ENCODE results near the gene UBL4B. TPM values are rescaled to one million over a fixed set of nuclear protein-coding genes. Genes with fewer than 3 reads are reported as not detected.

UBL4B gene
- total RNA-seq, 6 experiments from 2014 or later = not detected

DNA sequence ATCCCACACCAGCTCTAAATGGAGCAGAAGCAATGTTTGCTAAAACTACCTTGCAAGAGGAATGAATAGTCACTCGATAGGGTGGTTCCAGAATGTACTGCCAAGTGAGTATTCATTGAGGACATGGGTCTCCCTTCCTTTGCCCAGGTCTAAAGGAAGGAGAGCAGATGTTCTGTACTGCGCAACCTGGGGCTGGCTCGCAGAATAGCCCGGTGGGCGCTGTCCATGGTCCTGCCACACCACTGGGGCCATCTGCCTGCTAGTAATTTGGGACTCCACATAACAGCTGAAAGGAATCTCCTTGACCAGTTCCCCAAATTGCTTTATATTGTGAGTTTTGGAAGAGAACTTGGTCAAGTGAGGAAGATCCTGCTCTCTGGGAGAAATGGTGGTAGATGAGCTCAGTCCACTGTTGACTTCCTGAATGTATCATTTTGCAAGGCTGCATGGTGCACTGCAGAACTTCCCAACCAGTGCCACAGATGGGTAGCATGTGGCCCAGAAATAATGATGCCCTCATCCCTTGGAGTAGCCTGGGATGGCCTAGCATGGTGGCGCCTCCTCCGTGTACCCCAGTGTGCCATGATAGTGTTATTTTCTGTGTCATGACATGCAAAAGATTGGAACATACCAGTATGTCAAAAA is 43.8 kb downstream of the UBL4B start:
- TF ChIP-seq POLR2A (IDR thresholded peaks at IDR 0.05) = no peak
- TF ChIP-seq, protein P1, sequence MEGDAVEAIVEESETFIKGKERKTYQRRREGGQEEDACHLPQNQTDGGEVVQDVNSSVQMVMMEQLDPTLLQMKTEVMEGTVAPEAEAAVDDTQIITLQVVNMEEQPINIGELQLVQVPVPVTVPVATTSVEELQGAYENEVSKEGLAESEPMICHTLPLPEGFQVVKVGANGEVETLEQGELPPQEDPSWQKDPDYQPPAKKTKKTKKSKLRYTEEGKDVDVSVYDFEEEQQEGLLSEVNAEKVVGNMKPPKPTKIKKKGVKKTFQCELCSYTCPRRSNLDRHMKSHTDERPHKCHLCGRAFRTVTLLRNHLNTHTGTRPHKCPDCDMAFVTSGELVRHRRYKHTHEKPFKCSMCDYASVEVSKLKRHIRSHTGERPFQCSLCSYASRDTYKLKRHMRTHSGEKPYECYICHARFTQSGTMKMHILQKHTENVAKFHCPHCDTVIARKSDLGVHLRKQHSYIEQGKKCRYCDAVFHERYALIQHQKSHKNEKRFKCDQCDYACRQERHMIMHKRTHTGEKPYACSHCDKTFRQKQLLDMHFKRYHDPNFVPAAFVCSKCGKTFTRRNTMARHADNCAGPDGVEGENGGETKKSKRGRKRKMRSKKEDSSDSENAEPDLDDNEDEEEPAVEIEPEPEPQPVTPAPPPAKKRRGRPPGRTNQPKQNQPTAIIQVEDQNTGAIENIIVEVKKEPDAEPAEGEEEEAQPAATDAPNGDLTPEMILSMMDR (IDR thresholded peaks at IDR 0.05) = no peak
- DNase-seq (peak; percentile 50 to 70 (median 61)), ATAC-seq (peak; percentile 63 to 88 (median 82))
- no peaks in the 10 kb centered on the region for H3K4me1 ChIP-seq
- H3K27me3 ChIP-seq = no peaks in the 10 kb centered on the region
- WGBS (ENCODE audit: insufficient coverage, low coverage, low lambda C conversion rate, missing lambda C conversion rate) = 8% methylated on average over 5 of the region's 7 CpGs
- no peak overlapping the region for H3K27ac ChIP-seq
- H3K36me3 ChIP-seq = no peaks in the 10 kb centered on the region
- H3K4me3 ChIP-seq = no peak overlapping the region
- no peaks in the 10 kb centered on the region for H3K9me3 ChIP-seq
- intact Hi-C loops (cut with DNase I) = no loop called here

DNA sequence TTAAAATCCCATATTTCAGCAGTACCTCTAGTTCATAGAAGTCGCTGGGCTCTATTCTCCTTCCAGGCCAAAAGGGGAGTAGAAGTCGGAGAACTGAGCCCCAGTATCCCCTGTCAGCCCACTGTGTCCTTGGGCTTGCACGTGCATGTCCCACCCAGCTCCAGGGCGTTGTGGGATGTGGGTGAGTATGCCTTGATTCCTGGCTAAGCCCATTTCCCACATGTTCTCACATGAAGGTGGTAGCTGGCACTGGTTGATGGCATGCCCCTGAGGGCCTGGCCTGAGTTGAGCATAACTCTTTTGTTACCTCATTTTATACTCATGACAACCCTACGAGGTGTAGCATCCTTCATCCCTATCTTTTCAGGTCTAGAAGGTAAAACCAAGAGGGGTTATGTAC is 46.0 kb downstream of the UBL4B start:
- Histone ChIP-seq H3K36me3 (no peaks in the 10 kb centered on the region), H3K4me1 (no peaks in the 10 kb centered on the region), H3K9me3 (no peaks in the 10 kb centered on the region), H3K27ac (no peak overlapping the region), H3K4me3 (no peak overlapping the region), H3K27me3 (no peaks in the 10 kb centered on the region)
- intact Hi-C loops (cut with DNase I) = no loop called here
- 52% methylated on average over 4 of the region's 5 CpGs for WGBS (ENCODE audit: insufficient coverage, low coverage, low lambda C conversion rate, missing lambda C conversion rate)
- TF ChIP-seq POLR2A (IDR thresholded peaks at IDR 0.05) = no peak
- TF ChIP-seq, protein P1 (IDR thresholded peaks at IDR 0.05) = no peak
- no peak for ATAC-seq
- no peak for DNase-seq

DNA sequence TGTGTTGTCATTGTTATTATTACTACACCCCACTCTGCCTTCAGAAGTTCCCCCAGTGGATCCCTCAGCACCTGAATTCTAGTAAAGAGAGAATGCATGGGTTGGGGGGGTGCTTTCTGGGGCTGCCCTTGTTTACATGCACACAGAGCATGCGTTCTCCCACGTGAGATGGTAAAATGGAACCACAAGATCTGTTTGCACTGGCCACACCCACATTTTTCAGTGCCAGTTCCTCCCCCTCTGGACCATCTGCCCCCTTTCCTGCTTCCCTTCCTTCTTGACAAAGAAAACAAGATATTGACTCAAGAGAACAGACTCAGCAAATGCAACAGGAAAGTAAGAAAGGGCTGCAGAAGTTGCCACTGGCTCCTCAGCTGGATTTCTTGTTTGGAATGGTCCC is 46.9 kb downstream of the UBL4B start:
- H3K4me1 ChIP-seq = no peaks in the 10 kb centered on the region
- intact Hi-C loops (cut with DNase I) = no loop called here
- ATAC-seq = no peak
- no peak overlapping the region for H3K4me3 ChIP-seq
- no peaks in the 10 kb centered on the region for H3K9me3 ChIP-seq
- WGBS (ENCODE audit: insufficient coverage, low coverage, low lambda C conversion rate, missing lambda C conversion rate) = 12% methylated on average over 2 of the region's 2 CpGs
- H3K36me3 ChIP-seq = no peaks in the 10 kb centered on the region
- no peak for DNase-seq
- TF ChIP-seq, protein P1 (IDR thresholded peaks at IDR 0.05) = no peak
- TF ChIP-seq POLR2A (IDR thresholded peaks at IDR 0.05) = no peak
- H3K27me3 ChIP-seq = no peaks in the 10 kb centered on the region
- H3K27ac ChIP-seq = no peak overlapping the region

DNA sequence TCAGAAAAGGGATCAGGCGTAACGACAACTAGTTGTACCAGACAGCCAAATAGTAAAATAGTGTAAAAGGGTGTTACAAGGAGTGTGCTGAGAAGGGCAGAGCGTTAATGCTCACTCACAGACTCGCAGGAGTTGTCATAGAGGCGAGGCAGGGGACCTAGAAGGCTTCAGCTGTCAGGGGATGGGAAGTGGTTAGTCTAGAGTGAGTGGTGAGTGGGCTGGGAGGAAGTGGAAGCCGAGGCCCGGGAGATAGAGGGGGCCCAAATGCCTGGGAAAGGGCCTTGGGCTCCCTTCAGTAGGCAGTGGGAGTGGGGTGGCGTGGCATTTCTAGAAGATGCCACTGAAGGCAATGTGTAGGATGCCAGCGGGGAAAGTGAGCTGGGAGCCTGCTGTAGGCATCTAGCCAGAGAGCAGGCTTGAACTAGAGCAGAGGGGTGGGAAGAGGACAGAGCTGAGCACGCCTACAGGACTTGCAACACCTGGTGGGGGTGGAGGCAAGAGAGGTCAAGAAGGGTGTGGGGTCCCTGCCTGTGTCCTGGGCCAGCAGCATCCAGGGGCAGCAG is 48.4 kb downstream of the UBL4B start:
- H3K27ac ChIP-seq = no peak overlapping the region
- no peaks in the 10 kb centered on the region for H3K27me3 ChIP-seq
- DNase-seq = no peak
- no peaks in the 10 kb centered on the region for H3K36me3 ChIP-seq
- ATAC-seq = no peak
- WGBS (ENCODE audit: insufficient coverage, low coverage, low lambda C conversion rate, missing lambda C conversion rate) = 35% methylated on average over 9 of the region's 10 CpGs
- intact Hi-C loops (cut with DNase I) = no loop called here
- TF ChIP-seq POLR2A (IDR thresholded peaks at IDR 0.05) = no peak
- TF ChIP-seq, protein P1 (IDR thresholded peaks at IDR 0.05) = no peak
- no peak overlapping the region for H3K4me3 ChIP-seq
- no peaks in the 10 kb centered on the region for H3K9me3 ChIP-seq
- H3K4me1 ChIP-seq = no peaks in the 10 kb centered on the region

All from right lobe of liver (tissue), 6 donors.